Endothelial cell of hepatic sinusoid (primary cell): Measurements from ENCODE around the gene SLC10A1.

Experiments
- in situ Hi-C: cut with HindIII; loops from 2 replicates; pipeline ENCODE4 v1.10.0; 2017; ENCODE audit warnings: low sequenced_read_pairs

The SLC10A1 gene

DNA sequence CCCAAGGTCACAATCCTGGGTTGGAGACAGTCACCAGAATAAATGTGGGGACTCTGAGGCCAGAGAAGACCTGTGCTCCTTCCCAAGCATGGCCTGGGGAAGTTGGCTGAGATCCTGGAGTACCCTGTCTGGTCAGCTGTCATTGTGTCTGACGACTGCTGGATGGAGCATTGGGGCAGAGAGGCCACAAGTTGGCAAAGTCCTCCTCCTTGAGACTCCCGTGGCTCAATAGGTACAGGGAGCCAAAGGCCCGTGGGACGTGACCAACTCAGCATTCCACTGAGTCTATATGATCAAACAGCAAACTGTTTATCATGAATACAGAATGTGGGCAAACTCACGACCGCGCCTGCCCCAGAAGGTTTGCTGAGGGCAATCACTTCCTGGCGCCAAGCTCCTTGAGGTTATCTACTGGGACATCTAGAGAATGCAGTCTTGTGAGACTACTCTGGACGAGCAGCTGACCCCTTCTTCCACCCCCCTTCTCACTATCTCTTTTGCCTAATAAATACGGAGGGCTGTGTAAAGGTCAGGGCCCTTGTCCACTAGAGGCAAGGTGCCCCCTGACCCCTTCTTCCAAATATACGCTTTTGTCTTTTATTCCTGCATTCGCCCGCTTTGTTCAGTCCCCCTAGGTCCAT is 14.3 kb upstream of the SLC10A1 start:
- in situ Hi-C loops, result no loop called here

DNA sequence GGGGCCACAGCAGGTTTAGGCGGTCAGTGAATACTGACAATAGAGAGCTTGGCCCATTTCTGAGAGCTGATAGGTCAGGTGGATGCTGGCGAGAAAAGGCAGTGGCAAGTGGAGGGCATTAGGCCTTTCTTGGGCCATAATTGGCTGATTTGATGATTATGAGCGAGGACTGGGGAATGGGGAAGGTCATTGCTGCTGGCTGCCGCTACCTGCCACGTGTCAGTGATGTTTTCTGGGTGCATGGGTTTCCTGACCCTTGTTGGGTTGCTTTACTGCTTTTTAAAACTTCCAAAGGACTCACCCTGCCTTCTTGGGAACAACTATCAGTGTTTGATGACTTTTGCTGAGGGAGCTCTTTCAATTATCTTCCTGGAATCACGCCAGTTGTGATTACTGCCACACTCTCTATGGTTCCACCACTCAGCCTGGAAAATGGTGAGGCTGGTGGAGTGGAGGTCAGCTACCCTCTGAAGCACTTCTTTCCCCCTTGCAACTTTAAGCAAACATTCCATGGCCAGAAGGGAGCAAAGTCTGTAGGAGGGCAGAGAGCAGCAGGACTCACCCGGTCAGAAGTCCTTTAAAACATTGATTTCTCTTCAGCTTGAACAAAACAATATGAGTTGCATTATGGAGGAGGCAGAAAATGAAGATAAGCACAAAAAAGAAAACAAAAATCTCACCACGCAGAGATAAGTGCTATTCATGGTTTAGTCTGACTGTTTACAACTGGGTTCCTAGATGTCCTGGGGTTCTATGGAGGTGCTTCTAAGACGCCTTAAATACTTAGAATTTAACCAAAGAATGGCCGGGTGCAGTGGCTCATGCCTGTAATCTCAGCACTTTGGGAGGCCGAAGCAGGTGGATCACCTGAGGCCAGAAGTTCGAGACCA is 12.1 kb upstream of the SLC10A1 start:
- in situ Hi-C loops, result no loop called here

DNA sequence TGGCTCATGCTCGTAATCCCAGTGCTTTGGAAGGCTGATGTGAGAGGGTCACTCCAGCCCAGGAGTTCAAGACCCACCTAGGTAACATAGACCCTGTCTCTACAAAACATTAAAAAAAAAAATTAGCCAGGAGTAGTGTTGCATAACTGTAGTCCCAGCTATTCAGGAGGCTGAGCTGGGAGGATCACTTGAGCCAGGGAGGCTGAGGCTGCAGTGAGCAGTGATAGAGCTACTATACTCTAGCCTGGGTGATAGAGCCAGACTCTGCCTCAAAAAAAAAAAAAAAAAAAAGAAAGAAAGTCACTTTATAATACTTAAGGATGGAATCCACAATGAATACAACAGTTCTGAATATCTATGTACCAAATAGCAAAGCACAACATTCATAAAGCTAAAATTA is 10.2 kb upstream of the SLC10A1 start:
- in situ Hi-C loops, result no loop called here

DNA sequence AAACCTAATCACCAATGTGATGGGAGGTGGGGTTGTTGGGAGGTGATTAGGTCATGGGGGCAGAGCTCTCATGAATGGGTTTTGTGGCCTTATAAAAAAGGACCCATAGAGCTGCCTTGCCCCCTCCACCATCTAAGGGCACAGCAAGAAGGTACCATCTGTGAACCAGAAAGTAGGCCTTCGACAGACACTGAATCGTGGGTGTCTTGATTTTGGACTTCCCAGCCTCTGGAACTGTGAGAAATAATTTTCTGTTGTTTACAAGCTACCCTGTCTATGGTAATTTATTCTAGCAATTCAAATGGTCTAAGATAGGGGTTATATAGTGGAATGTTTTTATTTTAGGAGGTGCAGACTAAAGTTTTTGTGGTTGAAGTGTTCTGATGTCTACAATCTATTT is 7.9 kb upstream of the SLC10A1 start:
- in situ Hi-C loops, result no loop called here

DNA sequence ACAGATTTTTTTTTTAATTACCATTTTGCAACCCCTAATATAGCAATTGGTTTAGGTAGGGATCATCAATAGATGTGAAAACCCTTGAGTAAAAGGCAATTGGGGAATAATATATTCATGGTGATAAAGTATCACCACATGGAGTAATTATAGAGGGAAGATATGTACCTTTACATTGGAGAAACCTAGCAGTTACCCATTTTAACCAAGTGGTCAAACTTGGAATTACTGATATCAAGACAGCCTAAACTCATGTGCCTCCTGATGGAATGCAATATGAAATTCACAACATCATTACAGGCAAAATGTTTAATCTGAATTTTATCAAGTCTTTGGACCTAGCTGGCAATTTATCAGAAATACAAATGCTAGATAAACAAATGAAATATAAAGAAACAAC is 6.7 kb upstream of the SLC10A1 start:
- in situ Hi-C loops, result no loop called here

DNA sequence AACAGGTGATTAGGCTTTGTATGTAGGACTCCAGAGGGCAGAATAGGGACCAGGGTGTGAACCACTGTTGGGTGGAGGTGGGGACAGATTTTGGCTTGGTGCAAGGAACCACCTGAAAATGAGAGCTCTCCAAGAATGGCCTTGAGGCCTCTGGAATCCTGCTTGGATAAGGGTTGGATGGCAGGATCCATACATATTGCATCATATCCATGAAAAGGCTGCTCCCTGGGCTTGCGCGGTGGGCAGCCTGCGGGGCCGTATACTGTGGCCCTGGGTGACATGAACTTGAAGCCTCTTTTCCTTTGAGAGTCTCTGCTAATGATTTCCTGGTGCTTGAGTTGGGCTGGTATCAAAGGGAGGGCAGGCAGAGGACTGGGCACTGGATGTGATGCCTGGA is 1.3 kb upstream of the SLC10A1 start:
- in situ Hi-C loops, result no loop called here

DNA sequence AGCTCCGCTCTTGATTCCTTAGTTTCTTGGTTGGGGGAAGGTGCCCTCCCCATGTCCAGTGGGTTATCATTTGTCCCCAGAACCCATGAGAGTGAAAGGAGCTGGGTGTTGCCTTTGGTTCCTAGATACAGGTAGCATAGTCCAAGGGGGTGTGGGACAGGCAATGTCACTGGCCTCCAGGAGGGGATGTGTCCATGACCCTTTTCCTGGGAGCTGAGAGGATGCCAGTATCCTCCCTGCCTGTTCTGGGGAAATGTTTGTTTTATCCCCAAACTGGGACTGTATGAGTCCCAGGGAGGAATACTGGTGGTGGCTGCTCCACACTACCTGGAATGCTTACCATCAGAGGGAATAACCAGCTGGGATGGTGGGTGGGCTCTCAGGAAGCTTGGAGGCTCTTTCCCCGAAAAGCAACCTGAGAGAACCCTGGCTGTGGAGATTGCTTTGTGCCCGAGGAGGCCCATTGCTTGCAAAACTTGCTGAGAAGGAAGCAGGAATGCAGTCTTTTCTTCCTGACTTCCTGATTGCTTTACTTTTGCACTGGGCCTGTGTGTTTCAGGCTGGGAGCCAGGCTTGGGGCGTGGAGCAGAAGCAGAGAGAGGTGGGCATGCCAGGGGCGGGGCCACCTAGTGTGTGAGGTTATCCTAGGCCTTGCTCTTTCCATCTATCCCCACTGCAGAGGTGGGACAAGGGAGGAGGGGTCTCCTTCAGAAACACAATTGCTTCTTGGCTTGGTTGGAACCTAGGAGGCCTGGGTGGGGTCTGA is 715 bp upstream of the SLC10A1 start:
- in situ Hi-C loops, result no loop called here

DNA sequence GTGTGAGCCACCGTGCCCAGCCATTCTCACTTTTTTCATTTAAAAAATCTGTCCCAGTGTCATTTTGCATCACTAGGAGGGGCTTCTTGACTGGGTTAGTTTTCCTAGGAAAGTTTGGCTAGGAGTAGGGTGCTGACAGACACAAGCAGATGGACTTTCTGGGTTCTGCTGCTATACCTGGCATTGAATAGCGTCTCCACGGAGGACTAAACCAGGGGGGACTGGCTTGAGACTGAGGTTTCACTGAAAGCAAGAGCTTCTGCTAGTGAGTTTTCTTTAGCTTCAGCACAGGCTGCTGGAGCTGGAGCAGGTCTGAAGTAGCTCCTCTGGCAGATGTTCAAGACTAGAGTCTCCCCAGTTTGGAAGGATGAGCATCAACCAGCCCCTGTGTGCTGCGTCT is 1.4 kb downstream of the SLC10A1 start:
- in situ Hi-C loops, result no loop called here

DNA sequence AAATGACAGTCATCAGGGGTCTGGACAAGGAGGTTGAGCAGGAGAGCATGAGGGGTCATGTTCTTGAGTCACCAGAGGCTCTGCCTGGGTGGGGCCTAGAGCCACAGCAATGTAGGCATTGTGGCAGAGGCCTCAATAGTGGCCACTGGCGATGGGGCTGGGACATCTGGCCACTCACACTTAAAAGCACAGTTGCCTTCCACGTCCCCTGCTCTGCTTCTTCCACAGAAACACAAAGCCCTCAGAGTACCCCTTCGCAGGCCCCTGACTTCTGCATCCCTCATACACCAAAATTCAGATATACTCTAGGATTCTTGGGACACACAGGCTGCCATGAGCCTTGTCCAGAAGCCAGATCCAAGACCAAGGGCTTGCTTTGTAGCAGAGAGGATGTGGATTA is 2.2 kb downstream of the SLC10A1 start:
- in situ Hi-C loops, result no loop called here

DNA sequence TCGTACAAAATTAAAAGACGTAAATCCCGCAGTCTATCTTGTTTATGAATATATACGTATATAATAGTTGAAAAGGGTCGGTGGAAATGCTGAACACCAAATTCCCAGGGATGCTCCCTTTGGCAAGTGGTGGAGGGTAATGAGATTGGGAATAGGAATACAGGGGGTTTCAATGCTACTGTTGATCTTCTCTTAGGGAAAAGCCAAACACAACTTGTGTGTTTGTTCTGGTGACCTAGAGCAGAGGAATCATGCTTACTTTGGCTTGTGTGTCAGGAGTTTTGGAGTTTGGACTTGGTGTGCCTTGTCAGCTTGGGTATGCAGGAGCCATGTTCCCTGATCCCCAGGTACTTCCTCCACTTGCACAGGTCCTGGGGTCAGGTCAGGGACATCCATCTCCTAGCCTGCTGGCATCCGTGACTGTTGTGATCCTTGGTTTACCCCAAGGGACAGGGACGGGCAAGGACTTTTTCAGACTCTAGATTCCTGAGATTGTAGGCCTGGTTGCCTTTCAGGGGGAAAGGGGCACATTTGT is 4.1 kb downstream of the SLC10A1 start:
- in situ Hi-C loops, result no loop called here

DNA sequence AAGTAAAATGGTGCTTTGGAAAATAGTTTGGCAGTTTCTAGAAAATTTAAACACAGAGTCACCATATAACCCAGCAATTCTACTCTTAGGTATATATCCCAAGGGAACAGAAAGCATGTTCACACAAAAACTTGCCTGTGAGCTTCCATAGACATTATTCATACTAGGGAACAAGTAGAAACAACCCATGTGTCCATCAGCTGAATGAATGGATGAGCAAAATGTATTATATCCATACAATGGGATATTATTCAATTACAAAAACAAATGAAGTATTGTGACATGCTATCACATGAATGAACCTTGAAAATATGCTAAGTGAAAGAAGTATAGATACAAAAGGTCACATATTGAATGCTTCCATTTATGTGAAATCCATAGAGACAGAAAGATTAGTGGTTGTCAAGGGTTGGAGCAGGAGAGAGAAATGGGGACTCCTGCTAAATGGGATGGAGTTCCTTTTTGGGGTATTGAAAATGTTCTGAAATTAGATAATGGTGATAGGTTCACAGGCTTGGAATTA is 7.9 kb downstream of the SLC10A1 start:
- in situ Hi-C loops, result no loop called here

DNA sequence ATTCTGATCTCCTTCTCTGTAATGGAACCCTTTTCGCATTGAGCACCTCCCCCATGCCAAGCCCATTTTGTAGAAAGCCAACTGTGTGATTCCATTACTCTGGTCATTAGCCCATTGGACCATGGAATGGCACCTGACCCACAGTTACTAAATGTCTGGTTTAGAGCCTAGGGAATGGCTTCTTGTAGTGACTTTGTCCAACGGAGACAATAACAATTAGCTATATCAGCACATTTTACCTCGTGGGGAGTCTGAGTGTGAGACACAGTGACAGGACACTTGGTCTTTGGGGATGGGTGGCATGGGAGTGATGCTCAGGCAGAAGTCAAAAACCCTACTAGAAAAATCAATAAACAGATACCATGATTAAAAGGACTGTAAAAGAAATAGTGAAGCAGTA is 10.4 kb downstream of the SLC10A1 start:
- in situ Hi-C loops, result no loop called here

DNA sequence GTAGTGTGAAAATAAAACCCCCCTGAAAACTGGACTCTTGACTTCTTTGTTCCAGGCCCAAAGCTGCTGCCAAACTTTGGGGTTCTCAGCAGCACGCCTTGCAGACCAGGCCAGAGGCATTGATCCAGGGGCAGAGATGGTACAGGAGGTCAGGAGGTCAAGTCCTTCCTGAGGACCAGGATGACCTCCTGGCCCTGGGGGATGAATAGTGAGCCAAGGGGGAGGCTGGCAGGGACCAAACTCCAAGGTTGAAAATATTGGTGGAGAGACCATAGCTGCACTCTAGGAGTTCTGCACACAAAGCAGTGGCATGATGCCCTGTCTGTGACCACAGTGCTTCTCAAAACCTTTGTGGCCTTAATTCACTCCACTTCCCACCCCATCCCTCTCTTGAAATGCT is 12.1 kb downstream of the SLC10A1 start:
- in situ Hi-C loops, result no loop called here

DNA sequence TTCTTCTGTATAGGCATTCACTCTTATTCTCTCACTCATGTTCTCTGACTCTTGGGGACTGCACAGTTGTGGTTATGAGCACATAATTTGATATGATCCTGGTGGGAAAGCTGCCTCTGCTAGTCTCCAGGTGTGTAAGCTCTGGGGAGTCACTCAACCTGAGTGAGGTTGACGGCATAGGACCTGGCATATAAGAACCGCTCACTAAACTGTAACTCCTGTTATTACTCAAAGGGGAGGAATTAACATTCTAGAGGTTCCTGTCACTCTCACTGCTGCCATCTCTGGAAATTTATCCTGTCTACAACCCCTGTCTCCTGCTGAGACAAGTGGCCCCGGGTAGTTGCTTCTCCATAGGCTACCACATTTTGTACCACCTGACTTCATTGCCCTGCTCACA is 16.1 kb downstream of the SLC10A1 start:
- in situ Hi-C loops, result no loop called here

DNA sequence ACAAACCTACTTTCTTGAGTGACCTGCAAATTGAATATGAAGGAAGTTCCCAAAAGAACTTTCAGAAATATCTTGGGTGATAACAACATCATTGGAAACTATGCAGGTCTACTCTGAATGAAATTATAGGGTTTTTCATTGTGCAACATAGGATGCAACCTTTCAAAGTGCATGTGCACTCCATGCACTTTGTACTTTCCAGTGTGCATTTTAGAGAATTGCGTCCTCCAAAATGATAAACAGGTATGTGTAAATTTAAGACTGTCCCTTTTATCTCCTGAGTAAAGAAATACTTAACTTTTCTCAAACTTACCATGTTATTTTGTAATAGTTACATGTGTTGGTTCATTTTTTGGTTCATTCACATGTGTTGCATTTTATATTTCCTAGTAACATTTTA is 16.9 kb downstream of the SLC10A1 start:
- in situ Hi-C loops, result no loop called here

DNA sequence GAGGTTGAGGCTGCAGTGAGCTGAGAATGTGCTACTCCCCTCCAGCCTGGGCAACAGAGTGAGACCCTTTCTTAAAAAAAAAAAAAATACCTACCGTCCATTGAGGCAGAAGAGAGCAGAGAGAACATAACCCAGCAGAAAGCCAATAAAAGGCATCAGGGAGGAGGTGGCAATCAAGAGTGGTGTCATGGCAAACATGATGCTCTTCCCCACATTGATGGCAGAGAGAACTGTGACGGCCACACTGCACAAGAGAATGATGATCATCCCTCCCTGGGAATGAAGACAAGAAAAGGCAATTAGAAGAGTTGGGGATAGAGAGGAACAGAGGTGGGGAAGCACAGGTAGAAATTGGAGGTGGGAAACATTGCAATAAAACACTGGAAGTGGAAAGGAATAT is 18.0 kb downstream of the SLC10A1 start:
- in situ Hi-C loops, result loop anchor here (5.0 kb wide), 1 partner anchor 197 kb away; no protein-coding TSS in a partner anchor

DNA sequence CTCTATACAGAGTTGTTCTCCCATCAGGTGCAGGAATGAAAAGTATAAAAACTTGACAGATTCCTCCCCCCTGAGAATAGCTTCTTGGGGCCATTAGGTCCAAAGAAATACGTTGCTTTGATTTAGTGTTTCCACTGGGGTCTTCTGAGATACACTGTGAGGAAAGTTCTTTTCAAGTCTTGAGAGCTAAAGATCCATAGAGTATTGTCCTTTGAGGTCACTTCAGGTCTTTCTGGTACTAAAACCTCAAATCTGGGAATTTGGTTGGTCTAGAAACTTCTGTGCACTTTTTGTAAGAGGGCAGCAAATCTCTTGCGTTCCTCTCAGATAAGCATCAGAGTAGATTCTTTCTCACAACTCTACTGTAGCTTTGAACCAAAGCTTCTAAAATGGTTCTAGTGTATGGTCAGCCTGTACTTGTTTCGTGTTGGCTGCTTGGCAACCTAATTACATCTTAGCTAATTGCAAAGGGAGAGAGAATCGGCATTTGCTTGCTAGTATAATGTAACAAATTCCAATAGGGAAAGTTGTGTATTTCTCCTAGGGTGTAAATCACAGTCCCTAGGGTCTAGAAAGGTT is 20.1 kb downstream of the SLC10A1 start:
- in situ Hi-C loops, result loop anchor here (5.0 kb wide), 1 partner anchor 195 kb away; no protein-coding TSS in a partner anchor

DNA sequence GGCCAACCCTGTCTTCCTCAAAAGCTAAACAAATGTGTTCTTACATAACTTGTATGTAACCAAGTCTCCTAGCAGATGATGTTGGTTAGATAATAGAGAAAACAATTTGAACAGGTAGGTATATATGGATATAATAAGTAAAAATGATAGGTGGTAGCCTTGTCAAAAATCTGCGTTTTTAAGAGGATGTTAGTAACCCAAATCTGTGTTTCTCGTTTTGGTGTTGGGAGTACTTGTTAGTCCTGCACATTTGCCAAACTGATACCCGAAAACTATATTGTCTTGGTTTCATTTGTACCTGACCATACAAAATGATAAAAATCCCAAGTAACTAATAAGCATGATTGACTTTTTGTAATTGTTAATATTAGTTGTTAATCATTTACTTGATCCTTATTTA is 22.0 kb downstream of the SLC10A1 start:
- in situ Hi-C loops, result loop anchor here (5.0 kb wide), 1 partner anchor 193 kb away; no protein-coding TSS in a partner anchor

DNA sequence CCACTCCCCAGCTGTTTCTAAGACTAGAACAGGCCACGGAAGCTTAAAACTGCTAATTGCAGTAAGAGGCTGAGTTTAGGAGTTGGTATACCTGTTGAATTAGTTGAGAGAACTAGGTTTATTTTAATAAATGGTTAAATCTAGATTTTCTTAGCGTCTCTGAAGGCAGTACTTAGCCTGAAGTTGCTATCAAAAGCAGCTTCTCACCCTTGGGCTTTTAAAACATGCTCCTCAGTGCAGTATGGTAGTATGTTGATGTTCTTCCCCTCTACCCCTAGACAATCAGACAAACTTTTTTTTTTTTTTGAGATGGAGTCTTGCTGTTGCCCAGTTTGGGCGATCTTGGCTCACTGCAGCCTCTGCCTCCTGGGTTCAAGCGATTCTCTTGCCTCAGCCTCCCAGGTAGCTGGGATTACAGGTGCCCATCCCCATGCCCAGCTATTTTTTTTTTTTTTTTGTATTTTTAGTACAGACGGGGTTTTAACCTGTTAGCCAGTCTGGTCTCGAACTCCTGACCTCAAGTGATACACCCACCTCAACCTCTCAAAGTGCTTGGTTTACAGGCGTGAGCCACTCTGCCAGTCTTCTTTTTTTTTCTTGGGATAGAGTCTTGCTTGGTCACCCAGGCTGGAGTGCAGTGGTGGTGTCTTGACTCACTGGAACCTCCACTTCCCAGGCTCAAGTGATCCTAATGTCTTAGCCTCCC is 23.3 kb downstream of the SLC10A1 start:
- in situ Hi-C loops, result no loop called here
